GM12873 (cell line): ENCODE measurements around the gene RHOJ.
A peak's percentile ranks its signal among the peaks of the same experiment; 100 is the strongest.

ENCODE experiments used
- CTCF ChIP-seq: IDR thresholded peaks from 2 replicates; pipeline ENCODE4 v1.5.1; 2012; ENCODE audit warnings: low read depth, mild to moderate bottlenecking, moderate library complexity, low read length, control low read depth; ENCODE audit not compliant: insufficient read depth; ENCODE audit errors: missing control alignments

RHOJ gene

DNA sequence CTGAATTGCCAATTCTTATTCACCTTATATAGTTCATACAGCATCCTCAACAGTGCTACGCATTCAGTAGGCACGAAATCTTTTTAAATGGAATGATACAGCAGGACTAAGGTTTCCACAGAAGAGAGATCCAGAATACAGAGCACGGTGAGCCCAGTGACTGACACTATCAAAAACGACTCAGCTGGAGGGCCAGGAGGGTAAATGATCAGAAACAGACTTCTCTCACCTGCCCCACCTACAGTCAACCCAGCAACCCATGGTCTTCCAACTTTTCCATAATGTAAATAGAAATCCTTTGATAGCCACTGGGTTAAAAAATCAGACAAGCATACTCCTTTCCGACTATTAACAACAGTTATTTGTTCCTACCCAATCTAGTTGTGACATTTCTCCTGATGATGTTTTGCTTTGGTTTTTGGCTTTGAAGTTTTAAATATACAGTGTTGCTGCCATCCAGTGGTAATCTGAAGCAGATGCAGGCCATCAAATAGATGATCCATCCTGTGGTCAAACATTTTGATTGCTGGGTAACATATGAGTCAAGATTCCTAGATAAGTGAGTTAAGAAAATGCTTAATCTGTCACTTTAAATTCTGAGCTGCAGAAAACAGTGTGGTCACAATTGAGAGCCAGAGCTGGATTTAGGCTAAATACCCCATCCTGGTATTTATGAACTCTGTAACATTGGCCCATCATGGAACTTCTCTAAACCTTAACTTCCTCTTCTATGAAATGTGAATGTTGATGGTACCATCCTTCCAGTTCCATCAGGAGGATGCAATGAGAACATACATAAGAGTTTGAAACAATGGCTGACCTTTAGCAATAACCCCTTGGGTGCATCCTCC lies 72.5 kb downstream of the RHOJ start:
- peak; percentile 68 for TF ChIP-seq CTCF

DNA sequence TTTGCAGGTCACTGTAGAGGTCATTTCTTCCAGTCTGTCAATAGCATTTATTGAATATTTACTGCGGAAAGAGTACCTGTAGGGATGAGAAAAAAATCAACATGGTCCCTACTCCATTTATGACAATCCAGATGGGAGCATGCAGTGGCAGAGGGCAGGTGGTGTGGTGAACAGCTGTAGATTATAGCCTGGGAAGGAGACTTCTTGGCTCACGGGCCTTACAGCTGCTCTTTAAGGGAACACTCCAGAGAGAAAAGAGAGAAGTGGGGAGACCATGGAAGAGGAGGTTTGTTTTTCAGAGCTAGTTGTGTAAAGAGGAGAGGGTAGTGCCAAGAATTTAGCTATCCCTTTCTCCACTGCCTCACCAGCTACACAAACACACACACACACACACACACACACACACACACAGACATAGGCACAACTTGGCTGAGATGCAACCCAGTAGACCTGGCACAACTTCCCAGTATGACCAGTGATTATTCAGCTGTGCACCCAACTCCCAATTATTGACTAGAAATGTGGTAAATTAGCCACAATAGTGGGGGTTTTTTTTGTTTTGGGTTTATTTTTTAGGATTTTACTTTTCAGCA lies 73.4 kb downstream of the RHOJ start:
- no peak for TF ChIP-seq CTCF

- TF ChIP-seq CTCF: no peak
Observed at GRCh38 chr14:63282997-63283883, 79.0 kb downstream of the RHOJ start.

DNA sequence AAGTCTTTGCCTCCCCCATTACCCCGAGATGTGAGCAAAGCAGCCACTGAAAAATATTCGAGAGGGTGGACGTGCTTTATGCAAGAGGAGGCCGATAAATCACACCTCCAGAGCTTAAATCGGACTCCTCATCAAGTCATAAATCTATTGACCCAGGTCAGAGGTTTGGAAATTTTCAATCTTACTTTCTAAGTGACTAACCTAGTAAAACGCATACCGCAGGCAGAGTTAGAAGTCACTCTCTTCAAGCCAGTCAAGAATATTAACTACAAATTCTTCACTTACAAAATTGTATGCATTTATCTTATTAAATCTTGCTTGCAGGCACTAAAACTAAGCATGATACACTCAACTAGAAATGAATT lies 79.6 kb downstream of the RHOJ start:
- no peak for TF ChIP-seq CTCF

- no peak for TF ChIP-seq CTCF
Observed at GRCh38 chr14:63286071-63286470, 81.8 kb downstream of the RHOJ start.

- no peak for TF ChIP-seq CTCF
Observed at GRCh38 chr14:63287666-63288483, 83.6 kb downstream of the RHOJ start.
